ENCODE data around the gene PHF1.

The PHF1 gene

DNA sequence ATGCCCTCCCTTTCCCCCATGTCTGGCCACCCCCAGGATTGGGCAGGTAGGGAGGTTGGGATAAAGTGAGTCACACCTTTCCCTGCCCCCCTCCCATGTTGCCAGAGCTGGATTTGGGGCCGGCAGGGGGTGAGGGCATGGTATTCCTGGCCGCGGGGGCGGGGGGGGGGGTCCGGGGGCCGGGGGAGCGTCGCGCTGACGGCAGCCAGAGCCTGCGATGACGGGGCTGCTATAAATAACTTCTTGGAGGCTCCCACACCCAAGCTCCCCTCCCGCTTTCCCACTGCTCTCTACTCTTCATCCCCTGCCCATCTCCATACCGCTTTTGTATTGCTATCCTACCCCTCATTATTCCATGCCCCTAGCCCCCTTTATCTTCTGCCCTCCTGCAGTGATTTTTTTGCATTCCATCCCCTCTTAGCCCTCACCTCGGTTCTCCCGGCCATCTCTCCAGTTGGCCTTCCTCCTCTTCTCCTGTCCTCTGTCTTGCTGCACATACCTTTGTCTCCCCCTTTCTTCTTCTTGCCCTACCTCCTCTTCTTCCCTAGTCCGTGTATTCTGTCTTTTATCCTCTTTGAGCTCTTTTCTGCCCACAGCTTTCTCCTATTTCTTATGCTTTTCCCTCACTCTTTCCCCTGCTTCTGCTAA, 22.9 kb downstream of the PHF1 start:
- no peak for DNase-seq (ENCODE audit: low read depth)
- in situ Hi-C loops (cut with HindIII; ENCODE audit: low sequenced_read_pairs), result no loop called here
- TF ChIP-seq, protein P1, sequence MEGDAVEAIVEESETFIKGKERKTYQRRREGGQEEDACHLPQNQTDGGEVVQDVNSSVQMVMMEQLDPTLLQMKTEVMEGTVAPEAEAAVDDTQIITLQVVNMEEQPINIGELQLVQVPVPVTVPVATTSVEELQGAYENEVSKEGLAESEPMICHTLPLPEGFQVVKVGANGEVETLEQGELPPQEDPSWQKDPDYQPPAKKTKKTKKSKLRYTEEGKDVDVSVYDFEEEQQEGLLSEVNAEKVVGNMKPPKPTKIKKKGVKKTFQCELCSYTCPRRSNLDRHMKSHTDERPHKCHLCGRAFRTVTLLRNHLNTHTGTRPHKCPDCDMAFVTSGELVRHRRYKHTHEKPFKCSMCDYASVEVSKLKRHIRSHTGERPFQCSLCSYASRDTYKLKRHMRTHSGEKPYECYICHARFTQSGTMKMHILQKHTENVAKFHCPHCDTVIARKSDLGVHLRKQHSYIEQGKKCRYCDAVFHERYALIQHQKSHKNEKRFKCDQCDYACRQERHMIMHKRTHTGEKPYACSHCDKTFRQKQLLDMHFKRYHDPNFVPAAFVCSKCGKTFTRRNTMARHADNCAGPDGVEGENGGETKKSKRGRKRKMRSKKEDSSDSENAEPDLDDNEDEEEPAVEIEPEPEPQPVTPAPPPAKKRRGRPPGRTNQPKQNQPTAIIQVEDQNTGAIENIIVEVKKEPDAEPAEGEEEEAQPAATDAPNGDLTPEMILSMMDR (IDR thresholded peaks at IDR 0.05; ENCODE audit: low read depth, low read length, missing control alignments), result no peak

DNA sequence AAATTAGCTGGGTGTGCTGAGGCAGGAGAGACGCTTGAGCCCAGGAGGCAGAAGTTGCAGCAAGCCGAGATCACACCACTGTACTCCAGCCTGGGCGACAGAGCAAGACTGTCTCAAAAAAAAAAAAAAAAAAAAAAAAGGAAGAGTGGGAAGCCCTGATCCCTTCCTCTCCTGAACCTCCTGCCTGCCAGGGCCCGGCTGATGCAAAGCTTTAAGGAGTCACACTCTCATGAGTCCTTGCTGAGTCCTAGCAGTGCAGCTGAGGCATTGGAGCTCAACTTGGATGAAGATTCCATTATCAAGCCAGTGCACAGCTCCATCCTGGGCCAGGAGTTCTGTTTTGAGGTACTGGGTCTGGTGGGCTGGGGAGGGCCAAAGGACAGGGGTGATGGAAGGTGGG, 24.1 kb downstream of the PHF1 start:
- in situ Hi-C loops (cut with HindIII; ENCODE audit: low sequenced_read_pairs), result no loop called here
- DNase-seq (ENCODE audit: low read depth), result no peak
- no peak overlapping the region for H3K4me3 ChIP-seq (ENCODE audit: low read depth, low read length)
- TF ChIP-seq, protein P1 (IDR thresholded peaks at IDR 0.05; ENCODE audit: low read depth, low read length, missing control alignments), result no peak

More for the DNA sequence above, 22.9 kb downstream of the PHF1 start:
- no peak overlapping the region for H3K4me3 ChIP-seq (ENCODE audit: low read depth, low read length)

DNA sequence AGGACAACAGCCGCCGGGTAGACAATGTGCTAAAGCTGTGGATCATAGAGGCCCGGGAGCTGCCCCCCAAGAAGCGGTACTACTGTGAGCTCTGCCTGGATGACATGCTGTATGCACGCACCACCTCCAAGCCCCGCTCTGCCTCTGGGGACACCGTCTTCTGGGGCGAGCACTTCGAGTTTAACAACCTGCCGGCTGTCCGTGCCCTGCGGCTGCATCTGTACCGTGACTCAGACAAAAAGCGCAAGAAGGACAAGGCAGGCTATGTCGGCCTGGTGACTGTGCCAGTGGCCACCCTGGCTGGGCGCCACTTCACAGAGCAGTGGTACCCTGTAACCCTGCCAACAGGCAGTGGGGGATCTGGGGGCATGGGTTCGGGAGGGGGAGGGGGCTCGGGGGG, 26.9 kb downstream of the PHF1 start:
- H3K4me3 ChIP-seq (ENCODE audit: low read depth, low read length), result no peak overlapping the region
- no peak for DNase-seq (ENCODE audit: low read depth)
- in situ Hi-C loops (cut with HindIII; ENCODE audit: low sequenced_read_pairs), result no loop called here
- TF ChIP-seq, protein P1 (IDR thresholded peaks at IDR 0.05; ENCODE audit: low read depth, low read length, missing control alignments), result no peak

DNA sequence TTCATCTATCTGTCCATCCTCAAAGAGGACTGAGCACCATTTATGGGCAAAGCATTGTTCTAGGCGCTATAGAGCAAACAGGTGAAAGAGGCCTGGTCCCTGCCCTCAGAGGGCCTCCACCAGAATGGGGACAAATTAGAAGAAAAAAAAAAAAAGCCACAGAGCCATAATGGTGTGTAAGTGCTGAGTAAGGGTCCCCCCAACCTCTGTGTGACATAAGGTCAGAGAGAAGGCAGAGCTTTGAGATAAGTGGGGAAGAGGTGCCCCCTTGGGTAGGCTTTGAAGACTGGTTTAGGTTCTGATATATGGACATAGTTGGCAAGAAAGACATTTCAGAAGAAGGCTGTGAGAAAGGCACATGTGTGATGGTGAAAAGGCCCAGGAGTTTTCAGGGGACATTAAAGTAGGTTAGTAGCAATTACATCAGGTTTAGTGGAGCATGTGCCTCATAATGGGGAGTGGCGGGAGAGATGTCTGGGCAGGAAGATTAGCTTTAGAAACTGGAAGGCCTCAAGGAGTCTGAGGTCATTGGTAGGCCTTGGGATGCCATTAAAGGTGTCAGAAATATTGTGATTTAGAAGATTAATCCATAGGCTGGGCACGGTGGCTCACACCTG, 28.3 kb downstream of the PHF1 start:
- TF ChIP-seq, protein P1 (IDR thresholded peaks at IDR 0.05; ENCODE audit: low read depth, low read length, missing control alignments), result no peak
- in situ Hi-C loops (cut with HindIII; ENCODE audit: low sequenced_read_pairs), result no loop called here
- no peak for DNase-seq (ENCODE audit: low read depth)
- no peak overlapping the region for H3K4me3 ChIP-seq (ENCODE audit: low read depth, low read length)

DNA sequence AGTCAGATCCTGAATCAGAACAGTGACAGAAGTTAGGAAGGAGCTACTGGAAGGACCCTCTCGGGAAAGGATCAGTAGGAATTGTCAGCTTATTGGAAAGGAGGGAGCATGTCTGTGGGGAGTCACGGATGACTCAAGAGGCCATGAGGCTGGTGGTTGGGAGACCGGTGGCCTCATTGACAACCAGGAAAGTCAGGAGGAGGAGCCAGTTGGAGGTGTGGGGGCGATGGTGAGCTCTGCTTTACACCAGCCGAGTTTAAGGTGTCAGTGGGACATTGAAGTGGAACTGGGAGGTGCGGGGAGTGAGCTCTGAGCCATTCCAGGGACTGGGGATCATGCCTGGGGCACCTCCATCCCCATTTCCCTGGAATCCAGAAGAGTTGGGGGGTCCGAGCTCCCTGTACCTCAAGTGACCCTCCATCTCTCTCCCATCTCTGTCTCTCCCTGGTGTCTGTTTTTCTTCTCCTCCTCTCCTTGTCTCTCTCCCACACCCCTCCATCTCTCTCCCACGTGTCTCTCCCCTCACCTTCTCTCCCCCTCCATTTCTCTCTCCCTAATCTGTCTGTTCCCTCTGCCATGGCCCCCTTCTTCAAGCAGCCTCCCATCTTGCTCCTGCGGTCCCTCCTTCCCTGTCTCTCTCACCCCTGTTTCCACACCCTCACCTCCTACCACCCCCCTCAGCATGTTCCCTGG, 29.3 kb downstream of the PHF1 start:
- in situ Hi-C loops (cut with HindIII; ENCODE audit: low sequenced_read_pairs), result no loop called here
- no peak overlapping the region for H3K4me3 ChIP-seq (ENCODE audit: low read depth, low read length)
- TF ChIP-seq, protein P1 (IDR thresholded peaks at IDR 0.05; ENCODE audit: low read depth, low read length, missing control alignments), result no peak
- no peak for DNase-seq (ENCODE audit: low read depth)

DNA sequence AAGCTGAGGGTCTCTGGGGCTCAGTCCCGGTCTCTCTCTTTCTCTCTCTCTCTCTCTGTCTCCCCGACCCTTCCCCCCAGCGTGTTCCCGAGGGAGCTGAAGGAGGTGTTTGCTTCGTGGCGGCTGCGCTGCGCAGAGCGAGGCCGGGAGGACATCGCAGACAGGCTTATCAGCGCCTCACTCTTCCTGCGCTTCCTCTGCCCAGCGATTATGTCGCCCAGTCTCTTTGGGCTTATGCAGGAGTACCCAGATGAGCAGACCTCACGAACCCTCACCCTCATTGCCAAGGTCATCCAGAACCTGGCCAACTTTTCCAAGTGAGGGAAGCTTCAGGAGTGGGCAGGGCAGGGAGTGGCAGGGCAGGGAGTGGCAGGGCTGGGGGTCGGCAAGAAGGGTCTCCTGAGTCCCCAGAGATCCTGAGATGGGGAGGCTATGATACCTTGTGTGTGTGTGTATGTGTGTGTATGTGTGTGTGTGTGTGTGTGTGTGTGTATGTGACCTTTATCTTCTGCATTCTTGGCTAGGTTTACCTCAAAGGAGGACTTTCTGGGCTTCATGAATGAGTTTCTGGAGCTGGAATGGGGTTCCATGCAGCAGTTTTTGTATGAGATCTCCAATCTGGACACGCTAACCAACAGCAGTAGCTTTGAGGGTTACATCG, 30.0 kb downstream of the PHF1 start:
- DNase-seq (ENCODE audit: low read depth), result no peak
- no peak overlapping the region for H3K4me3 ChIP-seq (ENCODE audit: low read depth, low read length)
- in situ Hi-C loops (cut with HindIII; ENCODE audit: low sequenced_read_pairs), result no loop called here
- TF ChIP-seq, protein P1 (IDR thresholded peaks at IDR 0.05; ENCODE audit: low read depth, low read length, missing control alignments), result no peak

Data from astrocyte of the cerebellum (primary cell).